ENCODE data around the gene OIP5.

GRCh38 chr15:41263891-41264351 lies 68.5 kb downstream of the OIP5 start:
- TF ChIP-seq POLR2A (IDR thresholded peaks at IDR 0.05; ENCODE audit: low read length) (no peak), GATA1 (IDR thresholded peaks at IDR 0.05; ENCODE audit: low read depth, low read length) (no peak)
